ENCODE measurements around the gene RHBDF2.
"Not testable (repeated sequence)": the region's sequence is repeated elsewhere in the genome, so short reads cannot be mapped to it uniquely, and the experiment has no call there.

The RHBDF2 gene

DNA sequence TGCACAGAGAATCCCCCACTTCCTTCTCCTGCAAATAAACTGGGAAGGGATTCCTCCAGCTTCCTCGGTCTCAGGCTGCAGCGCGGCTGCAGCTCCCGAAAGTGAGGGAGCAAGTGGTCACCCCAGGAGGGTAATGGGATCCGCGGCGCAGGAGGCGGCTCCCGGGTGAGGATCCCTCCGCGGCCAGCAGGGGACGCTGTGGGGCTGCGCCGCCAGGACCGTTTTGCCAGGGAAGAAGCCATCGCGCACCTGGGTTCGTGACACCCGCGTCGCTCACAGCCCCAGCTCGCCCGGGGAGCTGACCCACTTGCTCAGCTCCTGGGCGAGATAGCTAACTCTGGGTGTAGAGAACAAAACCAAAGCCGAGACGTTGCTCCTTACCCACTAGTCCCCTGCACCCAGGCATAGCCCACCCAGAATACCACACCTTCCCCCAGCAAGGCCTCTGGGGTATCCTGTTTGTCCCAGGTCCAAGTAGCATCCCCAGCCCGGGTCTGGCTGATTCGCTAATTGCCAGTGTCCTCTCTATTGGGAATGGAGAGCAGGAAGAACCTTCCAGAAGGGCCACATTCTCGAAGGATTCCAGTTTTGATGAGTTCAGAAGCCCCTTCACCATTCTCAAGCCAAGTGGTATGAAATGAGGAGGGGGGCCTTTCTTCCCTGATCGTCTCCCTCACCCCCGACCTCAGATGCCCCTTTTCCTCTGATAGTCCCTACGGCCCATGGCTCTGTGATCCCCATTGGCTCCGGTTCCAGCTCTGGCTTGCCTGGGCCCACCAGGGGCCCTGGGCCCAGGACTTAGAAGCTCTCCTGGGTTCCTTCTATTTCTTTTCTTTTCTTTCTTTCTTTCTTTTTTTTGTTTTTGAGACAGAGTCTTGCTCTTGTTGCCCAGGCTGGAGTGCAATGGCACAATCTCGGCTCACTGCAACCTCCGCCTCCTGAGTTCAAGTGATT lies 22.1 kb upstream of the RHBDF2 start:
- peak in 1 of 2 experiments; percentile 53 for DNase-seq

DNA sequence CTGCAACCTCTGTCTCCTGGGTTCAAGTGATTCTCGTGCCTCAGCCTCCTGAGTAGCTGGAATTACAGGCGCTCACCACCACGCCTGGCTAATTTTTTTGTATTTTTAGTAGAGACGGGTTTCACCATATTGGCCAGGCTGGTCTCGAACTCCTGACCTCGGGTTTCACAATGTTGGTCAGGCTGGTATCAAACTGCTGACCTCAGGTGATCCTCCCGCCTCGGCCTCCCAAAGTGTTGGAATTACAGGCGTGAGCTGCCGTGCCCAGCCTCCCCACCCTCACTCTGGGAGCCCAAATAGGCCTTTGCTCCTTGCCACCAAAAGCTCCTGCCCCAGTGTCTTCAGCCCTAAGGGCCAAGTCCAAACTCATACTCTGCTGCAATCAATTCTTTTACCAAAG lies 20.5 kb upstream of the RHBDF2 start:
- not testable (repeated sequence) for DNase-seq

DNA sequence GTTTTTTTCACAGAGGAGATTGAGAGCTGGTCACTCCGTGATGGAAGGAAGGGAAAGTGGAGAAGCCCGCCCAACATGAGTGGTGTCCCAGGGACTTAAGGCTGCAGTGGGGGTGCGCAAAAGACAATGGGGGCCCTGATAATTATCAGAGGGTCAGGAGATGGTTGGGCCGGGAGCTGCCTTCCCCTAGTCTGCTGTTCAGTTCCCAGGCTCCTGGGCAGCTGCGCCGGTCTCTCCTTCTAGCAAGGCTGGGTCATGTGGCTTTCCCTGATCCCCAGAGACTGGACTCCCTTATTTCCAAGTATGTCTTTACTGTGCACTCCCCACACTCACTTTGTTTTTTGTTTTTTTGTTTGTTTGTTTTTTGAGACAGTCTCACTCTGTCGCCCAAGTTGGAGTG lies 20.0 kb upstream of the RHBDF2 start:
- no peak for DNase-seq

GRCh38 chr17:76519048-76519966 lies 18.1 kb upstream of the RHBDF2 start:
- DNase-seq: no peak

DNA sequence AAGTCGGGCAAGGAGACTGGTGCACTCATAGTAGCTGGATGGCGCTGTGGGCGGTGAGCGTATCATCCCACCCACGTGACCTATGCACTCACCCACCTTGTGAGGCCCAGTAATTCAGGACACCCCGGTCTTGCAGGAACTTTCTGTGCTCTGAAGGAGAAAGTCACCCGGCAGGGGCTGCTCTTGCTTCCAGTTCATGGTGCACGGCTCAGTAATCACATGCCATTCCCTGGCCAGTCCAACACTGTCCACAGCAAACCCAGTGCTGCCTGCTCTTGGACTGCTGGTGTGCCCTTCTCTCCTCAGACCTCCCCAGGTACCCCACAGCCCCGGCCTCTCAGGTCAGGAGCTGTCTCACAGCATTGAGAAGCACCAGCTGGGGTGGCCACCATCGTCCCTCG lies 16.4 kb upstream of the RHBDF2 start:
- no peak for DNase-seq

DNA sequence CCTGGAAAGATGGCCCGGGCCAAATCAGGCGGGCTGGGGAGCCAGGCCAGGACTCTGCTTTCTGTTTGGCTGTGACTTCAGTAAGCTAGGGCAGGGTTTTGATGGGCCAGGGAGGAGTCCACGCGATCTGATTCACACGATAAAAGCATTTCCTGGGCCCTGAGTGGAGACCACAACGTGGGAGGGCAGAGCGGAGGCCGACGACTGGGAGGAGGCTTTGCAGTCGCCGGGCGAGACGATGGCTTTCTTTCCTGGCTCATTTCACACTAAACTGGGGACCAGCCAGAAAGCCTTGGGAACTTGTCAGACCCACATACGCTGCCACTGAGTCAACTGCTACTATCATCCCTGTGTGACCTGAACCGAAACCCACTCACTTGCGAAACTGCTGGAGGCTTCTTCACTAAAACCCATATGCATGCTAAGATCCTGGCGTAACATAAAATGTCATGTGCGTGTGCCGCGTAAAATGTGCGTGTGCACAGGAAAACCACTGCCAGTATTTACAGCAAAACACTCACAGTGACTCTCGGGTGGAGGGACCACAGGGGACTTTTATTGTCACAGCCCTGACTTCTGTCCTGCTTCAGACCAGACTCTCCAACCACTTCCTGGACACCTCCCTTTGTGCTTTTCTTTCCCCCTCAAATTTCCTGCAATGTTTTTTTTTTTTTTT lies 14.2 kb upstream of the RHBDF2 start:
- DNase-seq: no peak

DNA sequence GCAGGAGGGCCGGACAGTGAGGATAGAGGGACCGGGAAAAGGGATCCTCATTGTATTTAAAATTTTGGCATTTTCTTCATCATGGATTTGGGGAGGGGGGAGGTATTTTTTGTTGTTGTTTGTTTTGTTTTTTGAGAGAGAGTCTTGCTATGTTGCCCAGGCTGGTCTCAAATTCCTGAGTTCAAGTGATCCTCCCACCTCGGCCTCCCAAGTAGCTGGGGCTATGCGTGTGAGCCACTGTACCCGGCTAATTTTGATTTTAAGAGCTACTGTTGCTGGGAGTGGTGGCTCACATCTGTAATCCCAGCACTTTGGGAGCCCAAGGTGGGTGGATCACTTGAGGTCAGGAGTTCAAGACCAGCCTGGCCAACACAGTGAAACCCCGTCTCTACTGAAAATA lies 13.1 kb upstream of the RHBDF2 start:
- not testable (repeated sequence) for DNase-seq

DNA sequence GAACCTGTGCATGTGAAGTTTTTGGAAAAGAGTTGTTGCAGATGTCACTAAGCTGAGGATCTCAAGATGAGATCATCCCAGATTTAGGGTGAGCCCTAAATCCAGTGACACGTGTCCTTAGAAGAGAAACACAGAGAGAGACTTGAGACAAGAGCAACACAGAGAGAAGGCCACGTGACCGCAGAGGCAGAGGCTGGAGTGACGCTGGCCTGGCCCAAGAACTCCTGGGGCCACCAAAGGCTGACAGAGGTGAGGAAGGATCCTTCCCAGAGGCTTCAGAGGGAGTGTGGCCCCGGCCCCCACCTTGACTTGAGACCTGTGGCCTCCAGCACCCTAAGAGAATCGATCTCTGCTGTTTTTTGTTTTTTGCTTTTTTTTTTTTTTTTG lies 12.1 kb upstream of the RHBDF2 start:
- DNase-seq: no peak

DNA sequence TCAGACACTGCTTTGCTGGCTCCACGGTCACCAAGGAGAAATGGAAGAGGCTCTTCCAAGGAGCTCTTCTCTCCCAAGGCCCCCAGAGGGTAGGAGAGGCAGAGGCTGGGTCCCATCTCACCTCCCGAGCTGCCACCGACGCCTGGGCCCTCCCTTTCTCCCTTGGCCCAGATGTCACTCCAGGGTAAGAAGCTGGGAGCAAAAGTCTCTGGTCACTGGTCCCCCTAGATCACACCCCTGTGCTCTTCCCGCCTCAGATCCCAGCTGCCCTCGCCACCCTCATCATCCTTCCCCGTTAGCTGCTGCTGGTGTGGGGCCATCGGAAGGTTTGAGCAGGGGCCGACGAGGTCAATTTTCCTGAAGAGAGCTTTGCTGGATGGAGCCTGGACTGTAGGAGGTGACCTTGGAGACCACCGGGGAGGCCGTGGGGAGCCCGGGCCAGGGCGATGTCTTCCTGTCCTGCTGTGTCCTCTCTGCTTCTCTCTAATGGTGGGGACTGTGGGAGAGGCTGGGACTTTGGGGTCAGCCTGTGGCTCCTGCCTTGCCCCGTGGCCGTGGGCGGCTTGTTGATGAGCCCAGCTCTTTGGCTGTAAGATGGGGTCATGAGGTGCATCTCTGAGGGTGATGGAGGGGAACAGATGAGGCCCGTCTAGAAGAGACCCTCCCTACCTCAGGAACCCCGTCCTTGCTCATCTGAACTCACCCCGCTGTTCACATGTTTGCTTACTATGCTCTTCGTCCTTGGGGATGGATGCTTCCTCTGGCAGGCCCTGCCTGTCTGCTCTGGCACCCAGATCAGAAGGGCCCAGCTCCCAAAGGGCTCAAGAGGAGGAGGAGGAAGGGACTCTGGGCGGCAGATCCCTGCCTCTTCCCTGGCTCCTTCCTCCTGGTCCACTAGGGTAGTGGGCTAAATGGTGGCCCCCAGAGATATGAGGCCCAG lies 11.4 kb upstream of the RHBDF2 start:
- DNase-seq: no peak

DNA sequence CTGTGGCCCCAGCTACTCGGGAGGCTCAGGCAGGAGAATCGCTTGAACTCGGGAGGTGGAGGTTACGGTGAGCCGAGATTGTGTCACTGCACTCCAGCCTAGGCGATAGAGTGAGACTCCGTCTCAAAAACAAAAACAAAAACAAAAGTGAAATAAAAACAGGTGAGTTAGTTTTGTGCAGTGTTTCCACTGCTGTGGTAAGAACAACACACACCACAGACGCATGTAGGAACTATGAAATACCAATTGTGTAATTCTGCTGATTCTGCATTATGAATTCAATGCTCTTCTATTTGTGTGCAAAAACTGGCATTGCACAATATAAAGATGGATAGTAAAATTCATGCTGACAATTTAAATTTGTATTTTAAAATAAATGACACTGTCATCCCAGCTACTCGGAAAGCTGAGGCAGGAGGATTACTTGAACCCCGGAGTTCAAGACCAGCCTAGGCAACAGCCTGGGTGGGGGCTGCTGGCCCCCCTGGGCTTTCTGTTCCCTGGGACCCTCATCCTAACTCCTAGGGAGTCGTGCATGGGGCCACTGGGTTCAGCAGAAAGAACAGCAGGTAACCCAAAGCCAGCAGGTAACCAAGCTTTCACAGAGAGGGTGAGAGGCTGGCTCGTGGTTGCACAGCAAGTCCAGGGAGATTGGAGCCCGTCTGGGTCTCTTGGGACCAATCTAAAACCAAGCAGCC lies 10.6 kb upstream of the RHBDF2 start:
- no peak for DNase-seq

DNA sequence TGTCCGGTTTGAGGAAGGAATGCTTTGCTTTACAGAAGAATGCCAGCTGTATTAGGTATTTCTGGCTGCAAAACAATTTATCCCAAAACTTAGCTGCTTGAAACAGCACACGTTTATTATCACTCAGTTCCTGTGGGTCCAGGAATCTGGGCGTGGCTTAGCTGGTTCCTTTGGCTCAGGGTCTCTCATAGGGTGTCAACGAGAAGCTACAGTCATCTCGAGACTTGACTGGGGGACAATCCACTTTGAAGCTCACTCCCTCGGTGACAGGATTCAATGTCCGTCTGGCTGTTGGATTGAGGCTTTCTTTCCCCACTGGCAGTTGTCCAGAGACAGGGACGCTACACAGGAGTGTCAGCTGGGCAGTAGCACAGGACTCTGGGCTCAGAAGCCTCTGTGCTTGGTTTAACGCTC lies 9.6 kb upstream of the RHBDF2 start:
- DNase-seq: no peak

DNA sequence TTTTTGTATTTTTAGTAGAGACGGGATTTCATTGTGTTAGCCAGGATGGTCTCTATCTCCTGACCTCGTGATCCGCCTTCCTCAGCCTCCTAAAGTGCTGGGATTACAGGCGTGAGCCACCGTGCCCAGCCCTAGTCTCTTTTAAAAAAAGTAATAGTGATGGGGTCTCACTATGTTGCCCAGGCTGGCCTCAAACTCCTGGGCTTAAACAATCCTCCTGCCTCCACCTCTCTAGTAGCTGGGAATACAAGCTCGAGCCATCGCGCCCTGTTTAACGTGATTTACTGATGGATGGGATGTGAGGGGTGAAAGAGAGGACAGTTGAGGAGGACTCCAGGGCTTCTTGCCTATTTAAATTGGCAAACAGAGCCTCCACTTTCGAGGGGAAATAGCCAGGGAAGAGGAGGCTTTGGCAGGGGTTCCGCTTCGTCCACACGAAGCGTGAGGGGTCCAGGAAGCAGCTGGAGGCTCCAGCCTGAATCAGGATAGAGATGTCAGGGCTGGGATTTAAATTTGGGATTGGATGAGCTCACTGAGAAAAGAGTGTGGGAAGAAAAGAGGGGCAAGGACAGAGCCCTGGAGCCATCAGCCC lies 7.3 kb upstream of the RHBDF2 start:
- not testable (repeated sequence) for DNase-seq

- peak in 1 of 2 experiments; percentile 49 for DNase-seq
Measured at GRCh38 chr17:76506408-76507345, 5.5 kb upstream of the RHBDF2 start.

- no peak for DNase-seq
Measured at GRCh38 chr17:76504117-76504516, 2.9 kb upstream of the RHBDF2 start.

DNA sequence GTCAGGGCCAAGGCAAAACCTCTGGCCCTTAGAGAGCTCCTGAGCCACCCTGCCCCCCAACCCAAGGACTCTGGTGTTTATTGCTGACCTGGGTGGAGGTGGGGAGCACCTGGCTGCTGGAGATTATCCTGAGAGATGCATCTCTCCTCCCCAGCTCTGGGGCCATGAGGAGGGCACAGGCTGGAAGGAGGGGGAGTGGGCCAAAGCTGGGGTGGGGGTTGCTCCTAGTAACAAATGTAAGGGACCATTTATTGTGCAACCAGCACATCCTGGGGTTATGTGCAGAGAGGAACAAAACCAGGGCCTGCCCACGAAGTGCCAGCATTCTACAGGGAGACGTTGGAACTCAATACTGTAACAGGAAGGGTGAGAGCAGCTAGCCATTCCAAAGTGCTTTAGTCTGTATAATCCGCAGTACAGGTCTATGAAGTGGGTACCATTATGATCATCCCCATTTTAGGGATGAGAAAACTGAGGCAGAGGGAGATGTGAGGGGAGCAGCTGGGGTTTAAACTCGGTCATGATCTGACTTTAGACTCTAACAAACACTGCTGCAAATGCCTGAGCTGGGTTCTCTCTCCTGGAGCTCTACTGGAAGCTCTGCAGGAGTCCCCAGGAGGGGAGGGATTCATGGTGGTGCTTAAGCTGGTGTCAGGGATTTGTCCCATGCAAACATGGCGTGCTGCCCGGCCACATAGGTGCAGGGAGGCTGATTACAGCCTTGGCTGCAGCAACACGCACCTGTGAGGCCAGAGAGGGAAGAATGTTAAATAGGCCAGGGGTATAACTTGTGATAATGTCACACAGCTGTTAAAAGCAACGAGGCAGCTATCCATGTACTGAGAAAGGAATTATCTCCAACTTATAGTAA lies 1.4 kb upstream of the RHBDF2 start:
- DNase-seq: no peak

DNA sequence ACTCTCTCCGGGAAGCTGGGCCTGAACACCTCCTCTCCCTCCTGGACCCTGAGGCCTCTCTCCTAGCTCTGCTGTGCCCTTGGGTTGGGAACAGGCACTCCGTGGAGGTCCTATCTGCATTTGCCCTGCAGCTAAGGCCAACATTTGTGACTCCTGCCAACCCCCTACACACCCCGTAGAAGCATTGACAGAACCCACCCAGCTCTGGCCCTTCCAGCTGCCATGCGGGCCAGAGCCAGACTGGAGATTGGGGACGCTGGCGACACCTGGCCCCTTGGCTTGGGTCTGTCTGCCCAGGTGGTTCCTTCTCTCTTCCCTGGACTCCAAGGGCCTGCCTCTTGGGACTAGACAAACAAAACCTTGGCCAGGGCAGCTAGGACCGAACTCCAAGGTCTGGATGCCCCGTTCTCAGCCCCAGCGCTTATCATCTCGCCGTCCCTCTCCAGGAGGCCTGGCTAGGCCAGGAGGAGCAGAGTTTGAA lies 644 bp upstream of the RHBDF2 start:
- no peak for DNase-seq

DNA sequence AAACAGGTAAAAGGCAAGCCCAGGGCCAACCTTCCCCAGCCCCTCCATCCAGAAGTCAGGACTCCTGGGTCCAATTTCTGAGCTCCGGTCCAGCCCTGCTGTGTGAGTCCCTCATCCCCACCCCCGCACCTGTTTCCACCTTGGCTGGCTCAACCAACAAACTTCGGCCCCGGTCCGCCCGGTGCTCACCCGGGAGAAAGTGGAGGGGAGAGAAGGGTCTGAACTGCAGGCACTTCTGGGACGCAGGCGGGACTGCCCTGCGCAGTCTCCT lies 541 bp downstream of the RHBDF2 start:
- no peak for DNase-seq

DNA sequence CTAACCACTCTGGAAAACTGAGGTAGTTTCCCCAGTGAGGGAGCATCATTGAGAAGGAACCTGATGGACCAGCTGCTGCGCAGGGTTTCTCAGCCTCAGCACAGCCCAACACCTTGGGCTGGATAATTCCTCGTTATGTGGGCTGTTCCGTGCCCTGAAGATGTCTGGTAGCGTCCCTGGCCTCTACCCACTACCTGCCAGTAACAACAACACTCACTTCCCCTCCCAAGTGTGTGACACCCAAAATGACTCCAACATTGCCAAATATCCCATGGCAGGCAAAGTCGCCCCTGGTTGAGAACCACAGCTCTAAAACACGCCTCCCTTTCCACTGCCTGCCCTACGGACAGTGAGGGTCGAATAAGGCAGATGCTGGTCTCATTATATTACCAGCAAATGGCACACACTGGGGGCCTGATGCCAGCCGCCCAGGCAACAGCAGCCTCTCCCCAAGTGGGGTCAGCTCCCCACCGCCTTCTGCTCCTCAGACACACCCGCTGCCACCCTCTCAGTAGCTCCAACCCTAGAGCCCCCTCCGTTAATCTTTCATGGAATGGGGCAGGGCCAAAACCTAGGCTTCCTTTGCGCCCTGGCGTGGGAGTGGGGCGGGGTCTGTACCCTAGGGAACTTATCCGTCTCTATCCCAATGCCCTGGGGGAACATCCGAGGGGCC lies 1.0 kb downstream of the RHBDF2 start:
- DNase-seq: no peak
